ENCODE results near the gene CLEC18B. TPM values are rescaled to one million over a fixed set of nuclear protein-coding genes. Genes with fewer than 3 reads are reported as not detected.
"Not testable (repeated sequence)": the region's sequence is repeated elsewhere in the genome, so short reads cannot be mapped to it uniquely, and the experiment has no call there.

Gene CLEC18B
- total RNA-seq, 1 donor from 2014 or later = 1.2 TPM

DNA sequence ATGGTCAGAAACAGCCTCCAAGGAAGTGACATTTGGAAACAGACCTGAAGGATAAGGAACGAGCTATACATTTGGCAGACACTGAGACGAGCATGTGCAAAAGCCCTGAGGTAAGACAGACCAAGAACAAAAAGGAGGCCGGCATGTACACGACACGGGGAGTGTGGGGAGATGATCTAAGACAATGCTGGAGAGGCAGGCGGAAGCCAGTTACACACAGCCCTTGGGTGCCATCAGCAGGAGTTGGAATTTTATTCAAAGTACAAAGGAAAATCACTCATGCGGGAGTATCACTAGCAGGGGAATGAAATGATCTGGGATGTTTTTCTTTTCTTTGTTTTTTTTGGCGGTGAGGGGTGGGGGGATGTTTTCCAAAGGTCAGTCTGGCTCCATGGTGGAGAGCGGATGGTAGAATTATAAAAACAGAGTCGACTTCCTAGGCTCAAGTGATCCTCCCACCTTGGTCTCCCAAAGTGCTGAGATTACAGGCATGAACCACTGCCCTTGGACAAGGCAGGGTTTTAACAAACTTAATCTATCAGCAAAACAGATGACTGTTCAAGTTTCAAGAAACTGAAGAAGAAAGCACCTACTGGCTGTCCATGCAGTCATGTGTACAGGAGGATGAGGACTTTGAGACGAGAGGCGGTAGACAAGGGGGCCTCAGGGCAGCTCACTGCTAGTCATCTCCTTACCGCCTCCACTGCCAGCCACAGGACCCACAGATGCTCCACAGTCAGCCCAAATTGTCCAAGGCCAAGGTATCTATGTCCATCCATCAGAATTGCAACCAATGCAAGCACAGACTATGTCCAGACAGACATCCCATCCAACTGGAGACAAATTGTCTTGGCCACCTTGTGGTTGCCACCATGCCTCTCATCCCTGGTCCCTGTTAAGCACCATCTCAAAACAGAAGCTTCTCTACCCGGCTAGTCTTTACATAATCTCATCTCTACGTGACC lies 59.4 kb downstream of the CLEC18B start:
- H3K4me1 ChIP-seq; H3K27ac ChIP-seq; DNase-seq; intact Hi-C loops (cut with DNase I); H3K4me3 ChIP-seq; H3K27me3 ChIP-seq (ENCODE audit: low read depth); H3K9me3 ChIP-seq: not testable (repeated sequence)
- ATAC-seq = peak in 1 of 2 donors; percentile 4
- H3K36me3 ChIP-seq = peaks cover 57% of the 10 kb centered on the region

Other genes with a start within 250 kb of the CLEC18B start
- 59.0 TPM for gene PSMD7, start 124.7 kb downstream of the CLEC18B start, total RNA-seq
- not detected for gene NPIPB15, start 45.2 kb downstream of the CLEC18B start, total RNA-seq
- gene GLG1, start 185.6 kb upstream of the CLEC18B start, total RNA-seq = 110 TPM
- gene RFWD3, start 245.4 kb upstream of the CLEC18B start, total RNA-seq = 22.5 TPM